NCI-H2227 (cell line): ENCODE results near the gene CNTNAP5.

Experiments used
- DNase-seq: peaks from one replicate; lab custom pipeline; 2025; ENCODE audit not compliant: unreplicated experiment; lab: John Stamatoyannopoulos, UW

The CNTNAP5 gene

GRCh38 chr2:124149571-124149970 is 124.5 kb downstream of the CNTNAP5 start:
- DNase-seq, result no peak

- no peak for DNase-seq
Observed at GRCh38 chr2:124151691-124152090, 126.6 kb downstream of the CNTNAP5 start.

- no peak for DNase-seq
Observed at GRCh38 chr2:124153713-124154112, 128.6 kb downstream of the CNTNAP5 start.

GRCh38 chr2:124159166-124159565 is 134.1 kb downstream of the CNTNAP5 start:
- DNase-seq, result no peak

- no peak for DNase-seq
Observed at GRCh38 chr2:124161542-124161941, 136.5 kb downstream of the CNTNAP5 start.

GRCh38 chr2:124162256-124162655 is 137.2 kb downstream of the CNTNAP5 start:
- no peak for DNase-seq

GRCh38 chr2:124163840-124164239 is 138.8 kb downstream of the CNTNAP5 start:
- no peak for DNase-seq

- no peak for DNase-seq
Observed at GRCh38 chr2:124165698-124166097, 140.6 kb downstream of the CNTNAP5 start.

- DNase-seq, result no peak
Observed at GRCh38 chr2:124171472-124172063, 146.5 kb downstream of the CNTNAP5 start.

- DNase-seq, result no peak
Observed at GRCh38 chr2:124178719-124179118, 153.6 kb downstream of the CNTNAP5 start.

- no peak for DNase-seq
Observed at GRCh38 chr2:124180635-124181034, 155.5 kb downstream of the CNTNAP5 start.

GRCh38 chr2:124186801-124187200 is 161.7 kb downstream of the CNTNAP5 start:
- no peak for DNase-seq

- DNase-seq, result no peak
Observed at GRCh38 chr2:124187948-124188347, 162.9 kb downstream of the CNTNAP5 start.

- DNase-seq, result no peak
Observed at GRCh38 chr2:124193706-124194105, 168.6 kb downstream of the CNTNAP5 start.

- DNase-seq, result no peak
Observed at GRCh38 chr2:124201713-124202112, 176.6 kb downstream of the CNTNAP5 start.

GRCh38 chr2:124209441-124209840 is 184.4 kb downstream of the CNTNAP5 start:
- no peak for DNase-seq

GRCh38 chr2:124211461-124211860 is 186.4 kb downstream of the CNTNAP5 start:
- DNase-seq, result no peak

GRCh38 chr2:124213977-124214587 is 189.0 kb downstream of the CNTNAP5 start:
- DNase-seq, result no peak

- no peak for DNase-seq
Observed at GRCh38 chr2:124246170-124246569, 221.1 kb downstream of the CNTNAP5 start.

GRCh38 chr2:124248386-124248785 is 223.3 kb downstream of the CNTNAP5 start:
- DNase-seq, result no peak

- DNase-seq, result no peak
Observed at GRCh38 chr2:124250433-124250832, 225.3 kb downstream of the CNTNAP5 start.

- DNase-seq, result no peak
Observed at GRCh38 chr2:124254621-124255020, 229.5 kb downstream of the CNTNAP5 start.

GRCh38 chr2:124257120-124257519 is 232.0 kb downstream of the CNTNAP5 start:
- no peak for DNase-seq
